Astrocyte of the spinal cord (primary cell): Measurements from ENCODE around the gene SLC13A2.

Experiments used
- DNase-seq: peaks from one replicate; pipeline ENCODE4 v3.0.0; 2011; ENCODE audit warnings: low read depth, low spot score
- H3K4me3 ChIP-seq: 2 replicates; pipeline ENCODE4 v1.5.1; 2011; ENCODE audit warnings: low read depth, mild to moderate bottlenecking, low read length, moderate library complexity
- CTCF ChIP-seq: IDR thresholded peaks from 2 replicates; pipeline ENCODE4 v1.5.1; 2012; ENCODE audit warnings: low read depth, mild to moderate bottlenecking, low read length, inconsistent platforms
- in situ Hi-C: cut with HindIII; loops from 2 replicates; pipeline ENCODE4 v1.10.0; 2017; ENCODE audit warnings: low sequenced_read_pairs

SLC13A2 gene

GRCh38 chr17:28532050-28532960 is 58.9 kb downstream of the SLC13A2 start:
- DNase-seq = no peak
- in situ Hi-C loops = no loop called here
- no peak for TF ChIP-seq CTCF
- no peak overlapping the region for H3K4me3 ChIP-seq

- H3K4me3 ChIP-seq = no peak overlapping the region
- in situ Hi-C loops = no loop called here
- no peak for DNase-seq
- TF ChIP-seq CTCF = no peak
Observed at GRCh38 chr17:28533091-28533807, 59.8 kb downstream of the SLC13A2 start.

GRCh38 chr17:28534740-28535375 is 61.4 kb downstream of the SLC13A2 start:
- no peak for TF ChIP-seq CTCF
- no peak for DNase-seq
- H3K4me3 ChIP-seq = no peak overlapping the region
- in situ Hi-C loops = no loop called here

- no peak for DNase-seq
- no peak overlapping the region for H3K4me3 ChIP-seq
- no peak for TF ChIP-seq CTCF
- in situ Hi-C loops = no loop called here
Observed at GRCh38 chr17:28536532-28537218, 63.2 kb downstream of the SLC13A2 start.

- in situ Hi-C loops = no loop called here
- no peak overlapping the region for H3K4me3 ChIP-seq
- DNase-seq = no peak
- TF ChIP-seq CTCF = no peak
Observed at GRCh38 chr17:28537219-28537610, 63.8 kb downstream of the SLC13A2 start.

- TF ChIP-seq CTCF = no peak
- in situ Hi-C loops = no loop called here
- DNase-seq = no peak
- no peak overlapping the region for H3K4me3 ChIP-seq
Observed at GRCh38 chr17:28538296-28538895, 65.0 kb downstream of the SLC13A2 start.
